Gastrocnemius medialis (tissue), 4 donors: ENCODE results near the gene ASTN2.

Experiments used
- POLR2A ChIP-seq, 2 donors: fragments of 450-650 bp; IDR thresholded peaks; one replicate each; pipeline ENCODE4 v1.6.1; 2017; ENCODE audit warnings: antibody characterized with exemption in 2 of 2, mild to moderate bottlenecking in 2 of 2, moderate library complexity in 2 of 2
- TF ChIP-seq, protein P1 (sequence below), 5 experiments: fragments of 450-650 bp in 3 of 5; fragments of 200-600 bp in 2 of 5; sonication (generic) in 2 of 5; IDR thresholded peaks in 4 of 5; conservative IDR thresholded peaks in 1 of 5; 1 replicate in 4 of 5; 2 replicates in 1 of 5; pipeline ENCODE4 v1.5.1; 2016 to 2019; ENCODE audit warnings: antibody characterized with exemption in 5 of 5, mild to moderate bottlenecking in 3 of 5, moderate library complexity in 3 of 5

DNA sequence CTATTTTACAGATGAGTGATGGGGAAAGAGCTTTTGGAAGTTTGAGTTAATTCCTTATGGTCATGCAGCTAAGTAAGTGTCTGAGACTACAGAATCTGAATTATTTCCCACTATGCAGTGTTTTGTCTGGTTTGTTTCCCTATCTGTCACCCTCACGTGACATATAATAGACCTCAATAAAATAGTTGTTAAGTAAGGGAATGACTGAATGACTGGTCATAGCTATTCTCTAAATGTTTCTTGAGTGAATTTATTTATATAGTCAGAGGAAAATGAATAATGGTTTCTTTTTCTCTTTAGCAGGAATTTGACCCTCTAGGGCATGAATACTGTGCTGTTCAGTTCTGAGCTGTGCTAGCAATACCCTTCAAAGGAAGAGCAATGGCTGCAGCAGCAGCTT lies 717.5 kb downstream of the ASTN2 start:
- TF ChIP-seq, protein P1, sequence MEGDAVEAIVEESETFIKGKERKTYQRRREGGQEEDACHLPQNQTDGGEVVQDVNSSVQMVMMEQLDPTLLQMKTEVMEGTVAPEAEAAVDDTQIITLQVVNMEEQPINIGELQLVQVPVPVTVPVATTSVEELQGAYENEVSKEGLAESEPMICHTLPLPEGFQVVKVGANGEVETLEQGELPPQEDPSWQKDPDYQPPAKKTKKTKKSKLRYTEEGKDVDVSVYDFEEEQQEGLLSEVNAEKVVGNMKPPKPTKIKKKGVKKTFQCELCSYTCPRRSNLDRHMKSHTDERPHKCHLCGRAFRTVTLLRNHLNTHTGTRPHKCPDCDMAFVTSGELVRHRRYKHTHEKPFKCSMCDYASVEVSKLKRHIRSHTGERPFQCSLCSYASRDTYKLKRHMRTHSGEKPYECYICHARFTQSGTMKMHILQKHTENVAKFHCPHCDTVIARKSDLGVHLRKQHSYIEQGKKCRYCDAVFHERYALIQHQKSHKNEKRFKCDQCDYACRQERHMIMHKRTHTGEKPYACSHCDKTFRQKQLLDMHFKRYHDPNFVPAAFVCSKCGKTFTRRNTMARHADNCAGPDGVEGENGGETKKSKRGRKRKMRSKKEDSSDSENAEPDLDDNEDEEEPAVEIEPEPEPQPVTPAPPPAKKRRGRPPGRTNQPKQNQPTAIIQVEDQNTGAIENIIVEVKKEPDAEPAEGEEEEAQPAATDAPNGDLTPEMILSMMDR (IDR thresholded peaks at IDR 0.05 in 4 of 5, conservative IDR thresholded peaks at IDR 0.05 in 1 of 5) = no peak
- no peak for TF ChIP-seq POLR2A (IDR thresholded peaks at IDR 0.05)
